Kasumi-1 (cell line): ENCODE results near the gene ADGRB3.

Experiments
- DNase-seq, 2 experiments: peaks; one replicate each; lab custom pipeline; 2025; lab: John Stamatoyannopoulos, UW

The ADGRB3 gene

GRCh38 chr6:68634726-68635411 lies at the start of gene ADGRB3:
ADGRB3 (plus strand) TSS chr6:68635282; CDS start chr6:68638676, 3,394 bp downstream.
- peak; percentile 72 to 78 for DNase-seq

- DNase-seq: no peak
Measured at GRCh38 chr6:68593558-68593957, 41.5 kb upstream of the ADGRB3 start.

- no peak for DNase-seq
Measured at GRCh38 chr6:68597642-68598041, 37.4 kb upstream of the ADGRB3 start.

- DNase-seq: no peak
Measured at GRCh38 chr6:68615938-68616337, 19.1 kb upstream of the ADGRB3 start.

- DNase-seq: no peak
Measured at GRCh38 chr6:68625998-68626397, 9.1 kb upstream of the ADGRB3 start.

GRCh38 chr6:68628161-68628560 lies 6.9 kb upstream of the ADGRB3 start:
- DNase-seq: peak in 1 of 2 experiments; percentile 13

- no peak for DNase-seq
Measured at GRCh38 chr6:68632734-68633133, 2.3 kb upstream of the ADGRB3 start.

GRCh38 chr6:68633281-68633971 lies 1.7 kb upstream of the ADGRB3 start:
- no peak for DNase-seq

GRCh38 chr6:68633972-68634725 lies 933 bp upstream of the ADGRB3 start:
- no peak for DNase-seq

- no peak for DNase-seq
Measured at GRCh38 chr6:68635412-68635705, 277 bp downstream of the ADGRB3 start.

GRCh38 chr6:68635706-68636513 lies 828 bp downstream of the ADGRB3 start:
- DNase-seq: peak; percentile 38 to 63

- DNase-seq: no peak
Measured at GRCh38 chr6:68636666-68637065, 1.6 kb downstream of the ADGRB3 start.

GRCh38 chr6:68637071-68637470 lies 2.0 kb downstream of the ADGRB3 start:
- DNase-seq: no peak

- no peak for DNase-seq
Measured at GRCh38 chr6:68637782-68638181, 2.7 kb downstream of the ADGRB3 start.

GRCh38 chr6:68638230-68638900 lies 3.3 kb downstream of the ADGRB3 start:
- DNase-seq: peak; percentile 23 to 32

- no peak for DNase-seq
Measured at GRCh38 chr6:68639211-68639610, 4.1 kb downstream of the ADGRB3 start.

- DNase-seq: no peak
Measured at GRCh38 chr6:68639826-68640490, 4.9 kb downstream of the ADGRB3 start.

- DNase-seq: no peak
Measured at GRCh38 chr6:68640491-68640835, 5.4 kb downstream of the ADGRB3 start.

- no peak for DNase-seq
Measured at GRCh38 chr6:68641172-68641571, 6.1 kb downstream of the ADGRB3 start.

GRCh38 chr6:68642081-68642480 lies 7.0 kb downstream of the ADGRB3 start:
- DNase-seq: no peak

- DNase-seq: no peak
Measured at GRCh38 chr6:68642977-68643376, 7.9 kb downstream of the ADGRB3 start.
